Upper lobe of right lung (tissue), 1 donor: Measurements from ENCODE around the gene MYH11. TPM values are rescaled to one million over a fixed set of nuclear protein-coding genes. Genes with fewer than 3 reads are reported as not detected.

Experiments used
- ATAC-seq: fragments of 200-7000 bp; cut with Tn5 transposase; one replicate; pipeline ENCODE4 v1.9.1; 2020; ENCODE audit warnings: mild to moderate bottlenecking, moderate library complexity
- DNase-seq: peaks from one replicate; pipeline ENCODE4 v3.0.0-alpha.2; 2020
- H3K27ac ChIP-seq: fragments of 200-600 bp; one replicate; pipeline ENCODE4 v1.8.0; 2022
- H3K27me3 ChIP-seq: fragments of 200-600 bp; one replicate; pipeline ENCODE4 v1.8.0; 2022; ENCODE audit warnings: mild to moderate bottlenecking
- H3K36me3 ChIP-seq: fragments of 200-600 bp; one replicate; pipeline ENCODE4 v1.8.0; 2022
- H3K4me1 ChIP-seq: fragments of 200-600 bp; one replicate; pipeline ENCODE4 v1.8.0; 2022
- H3K4me3 ChIP-seq: fragments of 200-600 bp; one replicate; pipeline ENCODE4 v1.8.0; 2022; ENCODE audit warnings: mild to moderate bottlenecking
- H3K9me3 ChIP-seq: fragments of 200-600 bp; one replicate; pipeline ENCODE4 v1.8.0; 2022
- intact Hi-C: fragments of 100-400 bp; cut with DNase I; formaldehyde crosslinking; loops from one replicate; pipeline ENCODE4 v1.11.0; 2022
- long read RNA-seq: library from polyadenylated mRNA; unstranded; transcript quantifications from one replicate; pipeline ENCODE4 v2.0.0, GENCODE V29; 2021
- total RNA-seq: library from RNA; stranded (reverse); fragmentation: NEBNext Ultra II Directional; extraction: Animal tissue kit (Norgen Biotek cat#: 25700); gene quantifications from one replicate; pipeline ENCODE4 v1.2.1, GENCODE V29; 2021
- TF ChIP-seq, protein P1 (sequence below): fragments of 200-600 bp; IDR thresholded peaks from one replicate; pipeline ENCODE4 v1.8.0; 2022; ENCODE audit warnings: antibody characterized with exemption
- donor health status: DM: no; HTN: yes; CAD: no; lungs with severe emphysema.

MYH11 gene
- 106 TPM for total RNA-seq
- long read RNA-seq, full-length matches to known transcripts = 89 of 207 reads
- long read RNA-seq, partial matches to known transcripts = 101 of 207 reads
- long read RNA-seq, other reads (novel, unspliced or antisense) = 17 of 207 reads

DNA sequence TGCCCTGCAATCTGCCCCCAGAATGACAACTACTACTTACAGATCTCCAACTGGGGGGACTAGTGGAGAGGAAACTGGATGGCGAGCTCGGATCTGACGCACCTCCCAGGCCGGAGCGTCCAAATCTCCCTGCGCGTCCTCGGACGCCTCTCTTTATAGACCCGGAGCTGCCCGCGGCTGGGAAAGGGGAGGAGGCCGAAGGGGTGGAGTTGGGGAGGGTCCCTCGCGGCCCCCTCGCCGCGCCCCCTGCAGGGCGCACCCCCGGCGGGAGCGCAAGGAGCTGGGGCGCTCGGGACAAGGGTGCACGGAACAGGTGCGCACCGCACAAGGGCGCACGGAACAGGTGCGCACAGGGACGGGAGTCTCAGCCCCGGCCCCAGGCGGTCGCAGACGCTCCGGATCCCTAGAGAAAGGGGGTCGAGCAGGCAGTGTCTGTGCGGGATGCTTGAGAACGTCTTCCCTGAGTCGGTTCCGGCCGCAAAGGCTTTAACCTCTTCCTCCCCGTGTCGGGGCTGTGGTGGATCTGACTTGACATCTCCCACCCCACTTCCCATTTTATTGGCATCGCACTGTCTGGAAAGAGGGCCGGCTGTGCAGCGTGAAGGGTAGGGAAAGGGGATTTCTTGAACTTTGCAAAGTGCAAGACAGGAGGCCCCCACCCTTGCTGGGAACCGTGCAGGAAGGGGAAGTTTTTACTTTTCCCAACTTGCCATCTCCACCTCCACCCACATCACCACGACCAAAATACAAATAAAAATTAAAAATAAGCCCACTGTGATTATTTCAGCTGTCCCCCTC, at the start of gene MYH11:
MYH11 (minus strand) TSS at position 128 of the 798 bp plus-strand sequence. CDS start 18,776 bp downstream, outside the sequence.
- H3K27ac ChIP-seq = peak within 1 kb of the TSS; percentile 6
- H3K9me3 ChIP-seq = no peaks in the 10 kb centered on the region
- DNase-seq (no peak), ATAC-seq (peak; percentile 37)
- intact Hi-C loops = no loop called here
- peak within 1 kb of the TSS; percentile 45 for H3K4me3 ChIP-seq
- H3K36me3 ChIP-seq = no peaks in the 10 kb centered on the region
- peaks cover 18% of the 10 kb centered on the region for H3K27me3 ChIP-seq
- peaks cover 13% of the 10 kb centered on the region for H3K4me1 ChIP-seq
- TF ChIP-seq, protein P1, sequence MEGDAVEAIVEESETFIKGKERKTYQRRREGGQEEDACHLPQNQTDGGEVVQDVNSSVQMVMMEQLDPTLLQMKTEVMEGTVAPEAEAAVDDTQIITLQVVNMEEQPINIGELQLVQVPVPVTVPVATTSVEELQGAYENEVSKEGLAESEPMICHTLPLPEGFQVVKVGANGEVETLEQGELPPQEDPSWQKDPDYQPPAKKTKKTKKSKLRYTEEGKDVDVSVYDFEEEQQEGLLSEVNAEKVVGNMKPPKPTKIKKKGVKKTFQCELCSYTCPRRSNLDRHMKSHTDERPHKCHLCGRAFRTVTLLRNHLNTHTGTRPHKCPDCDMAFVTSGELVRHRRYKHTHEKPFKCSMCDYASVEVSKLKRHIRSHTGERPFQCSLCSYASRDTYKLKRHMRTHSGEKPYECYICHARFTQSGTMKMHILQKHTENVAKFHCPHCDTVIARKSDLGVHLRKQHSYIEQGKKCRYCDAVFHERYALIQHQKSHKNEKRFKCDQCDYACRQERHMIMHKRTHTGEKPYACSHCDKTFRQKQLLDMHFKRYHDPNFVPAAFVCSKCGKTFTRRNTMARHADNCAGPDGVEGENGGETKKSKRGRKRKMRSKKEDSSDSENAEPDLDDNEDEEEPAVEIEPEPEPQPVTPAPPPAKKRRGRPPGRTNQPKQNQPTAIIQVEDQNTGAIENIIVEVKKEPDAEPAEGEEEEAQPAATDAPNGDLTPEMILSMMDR = no peak

DNA sequence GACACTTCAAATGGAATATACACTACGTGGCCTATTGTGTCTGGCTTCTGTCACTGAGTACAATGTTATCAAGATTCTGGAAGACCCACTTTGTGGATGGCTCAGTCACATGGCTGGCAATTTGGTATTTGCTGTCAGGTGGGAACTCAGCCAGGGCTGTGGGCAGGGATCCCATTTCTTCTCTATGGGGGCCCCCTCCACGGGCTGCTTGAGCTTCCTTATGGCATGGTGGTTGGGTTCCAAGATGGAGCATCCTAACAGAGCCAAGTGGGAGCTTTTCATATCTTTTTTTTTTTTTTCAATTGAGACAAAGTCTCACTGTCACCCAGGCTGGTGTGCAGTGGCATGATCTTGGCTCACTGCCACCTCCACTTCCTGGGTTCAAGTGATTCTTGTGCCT, 49.6 kb upstream of the MYH11 start:
- H3K27ac ChIP-seq = no peak overlapping the region
- H3K27me3 ChIP-seq = no peaks in the 10 kb centered on the region
- H3K9me3 ChIP-seq = no peaks in the 10 kb centered on the region
- intact Hi-C loops = no loop called here
- no peaks in the 10 kb centered on the region for H3K36me3 ChIP-seq
- H3K4me1 ChIP-seq = no peaks in the 10 kb centered on the region
- no peak overlapping the region for H3K4me3 ChIP-seq
- ATAC-seq (no peak), DNase-seq (no peak)
- TF ChIP-seq, protein P1 = no peak

DNA sequence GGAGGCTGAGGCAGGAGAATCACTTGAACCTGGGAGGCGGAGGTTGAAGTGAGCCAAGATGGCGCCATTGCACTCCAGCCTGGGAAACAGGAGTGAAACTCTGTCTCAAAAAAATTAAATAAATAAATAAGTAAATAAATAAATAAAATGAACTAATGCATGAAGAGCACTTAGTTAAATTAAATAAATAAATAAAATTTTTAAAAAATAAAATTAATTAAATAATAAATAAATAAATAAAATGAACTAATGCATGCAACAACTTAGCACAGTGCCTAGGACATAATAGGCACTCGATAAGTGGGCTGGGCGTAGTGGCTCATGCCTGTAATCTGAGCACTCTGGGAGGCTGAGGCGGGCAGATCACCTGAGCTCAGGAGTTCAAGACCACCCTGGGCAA, 47.1 kb upstream of the MYH11 start:
- no peak for ATAC-seq
- H3K36me3 ChIP-seq = no peaks in the 10 kb centered on the region

GRCh38 chr16:15900901-15901500, 44.2 kb upstream of the MYH11 start:
- DNase-seq (no peak), ATAC-seq (no peak)
- TF ChIP-seq, protein P1 = no peak
- H3K27me3 ChIP-seq = no peaks in the 10 kb centered on the region
- no peaks in the 10 kb centered on the region for H3K4me1 ChIP-seq
- H3K27ac ChIP-seq = no peak overlapping the region
- no peaks in the 10 kb centered on the region for H3K36me3 ChIP-seq
- intact Hi-C loops = no loop called here
- H3K9me3 ChIP-seq = no peaks in the 10 kb centered on the region
- H3K4me3 ChIP-seq = no peak overlapping the region

More for the DNA sequence above, 47.1 kb upstream of the MYH11 start:
- Histone ChIP-seq H3K4me3 (no peak overlapping the region), H3K27me3 (no peaks in the 10 kb centered on the region), H3K27ac (no peak overlapping the region), H3K9me3 (no peaks in the 10 kb centered on the region), H3K4me1 (no peaks in the 10 kb centered on the region)
- DNase-seq = no peak
- TF ChIP-seq, protein P1 = no peak
- intact Hi-C loops = no loop called here

GRCh38 chr16:15900357-15900756, 43.5 kb upstream of the MYH11 start:
- intact Hi-C loops = no loop called here
- Histone ChIP-seq H3K9me3 (no peaks in the 10 kb centered on the region), H3K4me3 (no peak overlapping the region), H3K4me1 (no peaks in the 10 kb centered on the region), H3K27me3 (no peaks in the 10 kb centered on the region), H3K27ac (no peak overlapping the region), H3K36me3 (no peaks in the 10 kb centered on the region)
- TF ChIP-seq, protein P1 = no peak
- no peak for ATAC-seq
- no peak for DNase-seq
